Measurements from ENCODE around the gene PITHD1.
"Not testable (repeated sequence)": the region's sequence is repeated elsewhere in the genome, so short reads cannot be mapped to it uniquely, and the experiment has no call there.

PITHD1 gene

GRCh38 chr1:23799255-23799569 is 21.0 kb downstream of the PITHD1 start:
- DNase-seq (ENCODE audit: low read depth in 2 of 2) = no peak

DNA sequence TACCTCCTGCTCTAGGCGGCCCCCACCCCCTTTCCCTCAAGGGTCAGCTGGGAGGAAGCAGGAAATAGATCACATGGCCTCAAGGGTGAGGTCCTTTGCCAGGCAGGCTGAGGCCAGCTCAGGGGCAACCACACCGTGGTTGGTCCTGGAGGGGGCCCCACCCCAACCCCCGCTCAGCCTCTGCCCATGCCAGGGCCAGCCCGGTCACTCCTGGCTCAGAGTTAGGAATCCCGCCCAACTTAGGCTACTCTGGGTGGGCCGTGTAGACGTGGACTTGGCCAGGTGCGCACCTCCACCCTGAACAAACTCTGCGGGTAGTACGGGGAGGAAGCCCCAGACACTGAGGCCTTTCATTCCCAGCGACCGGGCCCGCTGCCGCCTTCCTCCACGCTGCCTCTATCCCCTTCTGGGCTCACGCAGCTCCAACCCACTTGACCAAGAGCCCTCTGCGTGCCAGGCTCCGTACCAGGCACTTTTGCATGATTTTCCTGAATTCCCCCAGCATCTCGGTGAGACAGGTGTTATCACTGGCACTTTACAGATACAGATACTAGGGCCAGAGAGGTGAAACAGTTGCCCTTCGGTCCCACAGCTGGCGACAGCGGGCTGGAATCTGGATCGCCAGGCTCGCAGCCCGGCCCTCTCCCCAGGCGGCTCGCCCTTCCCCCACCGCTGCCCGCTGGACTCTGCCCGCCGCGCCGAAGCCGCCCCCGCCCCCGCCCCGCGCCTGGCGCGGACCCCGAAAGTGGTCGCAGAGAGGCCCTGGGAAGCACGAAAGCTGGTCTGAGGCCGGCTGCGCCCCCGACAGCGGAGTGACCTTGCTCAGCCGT is 21.6 kb downstream of the PITHD1 start:
- no peak for DNase-seq (ENCODE audit: low read depth in 2 of 2)

DNA sequence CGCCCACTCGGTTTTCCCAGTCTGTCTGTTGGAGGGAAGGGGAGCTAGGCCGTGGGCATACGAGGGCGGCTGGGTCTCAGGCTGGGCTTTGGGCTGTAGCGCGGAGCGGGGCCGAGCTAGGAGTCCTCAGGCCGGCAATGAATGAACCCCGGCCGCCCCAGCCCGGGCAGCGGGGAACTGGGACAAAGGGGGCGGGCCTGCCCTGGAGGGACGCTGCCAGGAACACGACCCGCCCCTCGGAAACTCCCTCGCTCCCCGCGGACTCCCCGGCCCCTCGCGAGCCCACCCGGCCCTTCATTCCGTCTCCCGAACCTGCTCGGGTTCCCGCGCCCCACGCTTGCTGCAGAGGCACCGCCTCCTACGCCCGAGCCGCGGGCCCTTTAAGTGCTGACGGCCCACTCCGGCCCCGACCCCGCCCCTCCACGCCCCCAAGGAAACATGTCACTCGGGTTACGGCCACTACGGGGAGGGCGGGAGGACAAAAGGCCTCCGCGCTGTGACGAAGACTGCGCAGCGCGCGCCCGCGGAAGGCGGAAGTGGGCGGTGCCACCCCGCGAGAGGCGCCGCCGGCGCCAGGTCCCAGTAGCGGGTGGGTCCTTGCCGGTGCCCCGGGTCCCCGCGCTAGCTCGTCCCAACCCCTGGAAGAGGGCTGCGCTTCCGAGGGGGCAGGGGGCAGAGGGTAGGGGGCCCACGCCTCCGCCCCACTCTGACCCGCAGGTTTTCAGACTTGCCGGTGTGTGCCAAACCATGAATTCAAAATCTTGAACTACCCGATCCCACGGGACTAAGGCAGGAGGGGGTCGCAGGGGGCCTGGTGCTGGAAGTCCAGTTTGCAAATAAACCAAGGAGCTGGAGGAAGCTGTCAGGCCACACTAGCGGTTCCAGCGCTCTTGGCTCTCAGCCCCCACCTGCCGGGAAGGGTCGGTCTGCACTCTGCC is 22.5 kb downstream of the PITHD1 start, which contains the start of gene GALE:
GALE (minus strand) TSS at position 355 of the 938 bp plus-strand sequence. CDS start 1,747 bp downstream, outside the sequence.
- peak; percentile 85 to 86 for DNase-seq (ENCODE audit: low read depth in 2 of 2)

DNA sequence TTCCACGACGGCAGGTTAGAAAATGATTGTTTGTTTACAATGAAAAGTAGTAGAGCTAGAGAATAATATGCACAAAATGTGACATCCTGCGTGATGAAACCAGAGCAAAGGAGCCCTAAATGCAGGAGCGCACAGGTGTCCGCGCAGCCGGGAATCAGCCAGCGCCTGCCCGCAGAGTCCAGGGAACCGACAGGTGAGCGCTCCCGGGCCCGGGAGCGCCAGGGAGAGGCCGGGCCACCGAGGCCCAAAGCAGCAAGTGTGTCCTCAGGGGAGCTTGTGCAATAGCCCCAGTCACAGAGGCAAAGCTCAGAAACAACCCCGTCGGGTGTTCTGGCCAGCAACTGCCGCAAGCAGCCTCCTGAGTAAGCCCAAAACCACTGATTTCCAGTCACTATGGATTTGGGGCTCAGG is 23.1 kb downstream of the PITHD1 start:
- no peak for DNase-seq (ENCODE audit: low read depth in 2 of 2)

- no peak for DNase-seq (ENCODE audit: low read depth in 2 of 2)
Observed at GRCh38 chr1:23801876-23802275, 23.7 kb downstream of the PITHD1 start.

GRCh38 chr1:23802809-23803342 is 24.7 kb downstream of the PITHD1 start:
- DNase-seq (ENCODE audit: low read depth in 2 of 2) = not testable (repeated sequence)

GRCh38 chr1:23803674-23804073 is 25.5 kb downstream of the PITHD1 start:
- no peak for DNase-seq (ENCODE audit: low read depth in 2 of 2)

DNA sequence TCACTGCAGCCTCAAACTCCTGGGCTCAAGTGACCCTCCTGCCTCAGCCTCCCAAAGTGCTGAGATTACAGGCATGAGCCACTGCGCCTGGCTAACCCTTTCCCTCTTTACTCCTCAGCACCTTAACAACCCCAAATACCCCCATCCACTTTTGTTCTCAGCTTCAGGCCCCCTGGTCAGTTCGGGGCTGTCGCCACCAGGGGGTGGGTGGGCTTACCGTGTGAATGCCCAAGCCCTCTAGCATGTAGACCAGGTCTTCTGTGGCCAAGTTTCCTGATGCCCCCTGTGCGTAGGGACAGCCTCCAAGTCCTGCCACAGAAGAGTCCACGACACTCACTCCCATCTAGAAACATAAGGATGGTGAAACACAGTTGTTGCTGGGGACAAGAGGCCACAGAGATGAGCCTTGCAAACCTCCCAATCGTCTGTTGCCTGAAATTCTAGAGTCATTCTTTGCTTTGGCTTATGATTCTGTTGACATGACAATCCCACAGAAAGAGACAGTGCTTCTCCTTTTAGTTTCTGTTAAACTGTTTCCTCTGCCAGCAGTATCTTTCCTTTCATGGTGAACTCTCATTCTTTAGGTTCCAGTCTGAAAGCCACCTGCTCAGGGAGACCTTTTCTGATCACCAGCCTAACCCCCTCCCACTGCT is 26.1 kb downstream of the PITHD1 start:
- no peak for DNase-seq (ENCODE audit: low read depth in 2 of 2)

GRCh38 chr1:23805025-23805424 is 26.8 kb downstream of the PITHD1 start:
- DNase-seq (ENCODE audit: low read depth in 2 of 2) = no peak

- DNase-seq (ENCODE audit: low read depth in 2 of 2) = no peak
Observed at GRCh38 chr1:23806280-23806679, 28.1 kb downstream of the PITHD1 start.

DNA sequence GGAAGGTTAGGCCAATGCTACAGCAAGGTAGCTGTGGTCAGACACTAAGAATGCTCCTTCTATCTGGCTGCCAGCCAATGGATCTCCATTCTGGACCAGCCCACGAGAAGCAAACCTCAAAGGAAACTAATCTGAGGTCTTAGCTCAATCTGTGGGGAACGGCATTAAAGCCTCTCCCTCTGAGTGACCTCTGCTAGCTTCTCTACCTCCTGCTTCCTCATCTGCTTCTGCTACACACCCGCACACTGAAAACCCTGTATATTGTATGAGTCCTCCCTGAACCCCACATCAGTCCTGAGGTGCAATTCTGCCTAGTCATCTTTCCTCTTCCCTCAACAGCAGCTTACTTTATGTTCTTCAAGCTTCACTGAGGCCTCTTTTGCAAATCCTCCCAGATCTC is 29.2 kb downstream of the PITHD1 start:
- DNase-seq (ENCODE audit: low read depth in 2 of 2) = no peak

DNA sequence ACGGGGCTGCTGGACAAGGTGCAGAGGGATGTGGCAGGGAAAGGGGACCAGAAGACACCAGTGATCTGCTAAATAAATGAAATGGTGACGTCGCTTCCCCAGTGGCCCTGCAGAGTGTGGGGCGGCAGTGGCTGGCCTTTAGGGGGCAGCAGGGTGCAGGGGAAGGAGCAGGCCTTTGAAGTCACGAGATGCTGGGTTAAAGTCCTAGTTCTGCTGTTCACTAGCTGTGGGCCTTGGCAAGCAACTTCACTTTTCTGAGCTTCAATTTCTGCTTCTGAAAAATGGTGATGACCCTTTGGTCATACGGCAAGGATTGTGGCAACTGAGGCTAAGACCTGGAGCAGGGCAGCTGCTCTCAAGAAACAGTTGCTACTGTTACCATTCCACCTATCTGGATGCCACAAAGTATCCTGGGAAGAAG is 31.5 kb downstream of the PITHD1 start:
- no peak for DNase-seq (ENCODE audit: low read depth in 2 of 2)

GRCh38 chr1:23810818-23811540 is 32.8 kb downstream of the PITHD1 start:
- DNase-seq (ENCODE audit: low read depth in 2 of 2) = no peak

- no peak for DNase-seq (ENCODE audit: low read depth in 2 of 2)
Observed at GRCh38 chr1:23814016-23814415, 35.8 kb downstream of the PITHD1 start.

GRCh38 chr1:23816361-23816760 is 38.1 kb downstream of the PITHD1 start:
- no peak for DNase-seq (ENCODE audit: low read depth in 2 of 2)

DNA sequence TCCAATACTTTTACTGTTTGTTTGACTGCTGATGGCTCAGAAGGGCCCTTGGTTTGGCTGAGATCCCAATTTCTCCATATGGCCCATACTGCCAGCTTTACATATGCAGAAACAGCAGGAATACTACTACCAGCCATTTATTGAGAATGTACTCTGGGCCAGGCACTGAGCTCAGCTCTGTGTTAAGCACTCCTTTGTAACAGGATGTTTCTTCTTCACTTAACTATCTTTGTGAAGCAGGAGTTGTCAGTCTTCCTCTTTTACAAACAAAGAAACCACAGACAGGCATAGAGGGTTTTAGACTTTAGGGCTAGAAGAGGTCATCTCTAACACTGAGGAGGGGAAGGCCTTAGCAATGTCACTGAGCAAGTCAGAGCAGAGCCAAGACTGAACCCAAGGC is 38.7 kb downstream of the PITHD1 start:
- no peak for DNase-seq (ENCODE audit: low read depth in 2 of 2)

GRCh38 chr1:23817633-23818032 is 39.4 kb downstream of the PITHD1 start:
- DNase-seq (ENCODE audit: low read depth in 2 of 2) = no peak

GRCh38 chr1:23823767-23824166 is 45.5 kb downstream of the PITHD1 start:
- DNase-seq (ENCODE audit: low read depth in 2 of 2) = no peak

DNA sequence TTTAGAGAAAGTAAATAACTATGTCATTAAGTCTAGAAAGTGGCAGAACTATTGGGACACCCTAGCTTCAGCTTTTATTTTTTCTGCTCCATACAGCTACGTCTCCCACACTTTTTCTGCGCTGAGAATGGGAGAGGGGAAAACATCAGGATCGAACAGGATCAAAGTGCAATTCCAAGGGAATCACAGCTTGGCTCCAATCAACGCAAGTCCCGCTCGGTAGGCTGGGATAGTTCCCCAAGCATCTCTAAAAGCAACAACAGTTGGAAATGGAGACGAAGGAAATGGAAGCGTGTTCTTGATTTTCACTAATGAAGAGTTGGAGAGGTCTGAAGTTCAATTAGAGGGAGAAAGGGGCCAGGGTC is 46.5 kb downstream of the PITHD1 start:
- DNase-seq (ENCODE audit: low read depth in 2 of 2) = no peak

DNA sequence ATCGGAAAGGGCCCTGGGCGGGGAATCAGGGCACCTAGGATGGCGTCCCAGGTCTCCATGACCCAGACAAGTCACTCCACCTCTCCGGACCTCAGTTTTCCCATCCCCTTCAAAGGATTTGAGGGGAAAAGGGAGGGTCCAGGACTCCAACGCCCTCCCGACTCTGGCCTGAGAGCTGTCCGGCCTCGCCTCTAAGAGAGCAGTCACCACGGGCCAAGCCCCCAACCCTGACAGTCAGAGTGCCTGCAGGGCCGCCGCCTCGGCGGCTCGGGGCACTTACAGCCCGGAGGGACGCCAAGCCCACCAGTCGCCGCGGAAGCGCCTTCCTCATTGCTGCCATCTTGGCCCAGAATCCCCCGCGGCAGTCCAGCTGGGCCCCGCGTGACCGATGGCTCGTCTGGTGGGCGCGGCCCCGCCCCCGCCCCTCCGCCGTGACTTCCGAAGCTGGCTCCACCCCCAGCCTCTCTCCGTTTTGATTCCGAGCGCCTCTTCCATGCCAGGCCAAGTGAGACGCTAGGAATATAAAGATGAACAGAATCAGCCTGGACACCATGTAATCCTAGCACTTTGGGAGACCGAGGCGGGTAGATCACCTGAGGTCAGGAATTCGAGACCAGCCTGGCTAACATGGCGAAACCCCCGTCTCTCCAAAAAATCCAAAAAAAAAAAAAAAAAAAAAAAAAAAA is 47.0 kb downstream of the PITHD1 start, which contains the start of gene HMGCL:
HMGCL (minus strand) TSS at position 354 of the 686 bp plus-strand sequence; CDS start at position 340, 14 bp downstream.
- DNase-seq (ENCODE audit: low read depth in 2 of 2) = peak; percentile 64 to 66
